Hippocampal formation (tissue), 2 donors: ENCODE data around the gene CYP19A1.

Experiments used
- DNase-seq, 2 donors: peaks; one replicate each; lab custom pipeline; 2025; lab: John Stamatoyannopoulos, UW

The CYP19A1 gene

GRCh38 chr15:51359981-51360380 lies 21.6 kb upstream of the CYP19A1 start:
- DNase-seq: no peak

- no peak for DNase-seq
Observed at GRCh38 chr15:51356983-51357382, 18.6 kb upstream of the CYP19A1 start.

- no peak for DNase-seq
Observed at GRCh38 chr15:51356147-51356546, 17.8 kb upstream of the CYP19A1 start.

GRCh38 chr15:51355096-51355495 lies 16.7 kb upstream of the CYP19A1 start:
- no peak for DNase-seq

GRCh38 chr15:51353976-51354375 lies 15.6 kb upstream of the CYP19A1 start:
- DNase-seq: no peak

GRCh38 chr15:51350723-51351122 lies 12.3 kb upstream of the CYP19A1 start:
- no peak for DNase-seq

GRCh38 chr15:51349156-51349844 lies 10.9 kb upstream of the CYP19A1 start:
- peak in 1 of 2 donors; percentile 48 for DNase-seq

- peak in 1 of 2 donors; percentile 87 for DNase-seq
Observed at GRCh38 chr15:51348688-51349087, 10.3 kb upstream of the CYP19A1 start.

GRCh38 chr15:51346136-51346535 lies 7.7 kb upstream of the CYP19A1 start:
- no peak for DNase-seq

- DNase-seq: no peak
Observed at GRCh38 chr15:51343466-51343865, 5.1 kb upstream of the CYP19A1 start.

GRCh38 chr15:51342227-51342999 lies 4.0 kb upstream of the CYP19A1 start:
- peak in 1 of 2 donors; percentile 45 for DNase-seq

- peak; percentile 78 to 85 for DNase-seq
Observed at GRCh38 chr15:51341366-51342226, 3.2 kb upstream of the CYP19A1 start, which contains the start of gene GLDN. GLDN (plus strand) TSS chr15:51341655; CDS start chr15:51341685, 30 bp downstream.

GRCh38 chr15:51335538-51336410 lies 2.6 kb downstream of the CYP19A1 start:
- no peak for DNase-seq

GRCh38 chr15:51335087-51335486 lies 3.3 kb downstream of the CYP19A1 start:
- DNase-seq: no peak

- DNase-seq: no peak
Observed at GRCh38 chr15:51334011-51334451, 4.4 kb downstream of the CYP19A1 start.

GRCh38 chr15:51333571-51333970 lies 4.8 kb downstream of the CYP19A1 start:
- DNase-seq: no peak

- DNase-seq: peak in 1 of 2 donors; percentile 30
Observed at GRCh38 chr15:51332206-51333147, 5.9 kb downstream of the CYP19A1 start.

GRCh38 chr15:51331141-51331540 lies 7.3 kb downstream of the CYP19A1 start:
- no peak for DNase-seq

GRCh38 chr15:51328926-51329325 lies 9.5 kb downstream of the CYP19A1 start:
- no peak for DNase-seq

- no peak for DNase-seq
Observed at GRCh38 chr15:51327081-51327480, 11.3 kb downstream of the CYP19A1 start.
